Tibial nerve (tissue), 4 donors: Measurements from ENCODE around the gene TDRD9.

Experiments
- CTCF ChIP-seq, 5 experiments: fragments of 200-600 bp in 3 of 5; fragments of 450-650 bp in 2 of 5; sonication (generic) in 3 of 5; IDR thresholded peaks; one replicate each; pipeline ENCODE4 v1.5.1; 2016 to 2019; ENCODE audit warnings: antibody characterized with exemption in 5 of 5, mild to moderate bottlenecking in 3 of 5, moderate library complexity in 2 of 5
- EP300 ChIP-seq, 2 donors: sonication (generic); formaldehyde crosslinking; IDR thresholded peaks; one replicate each; pipeline ENCODE4 v1.6.1; 2017; ENCODE audit warnings: antibody characterized with exemption in 2 of 2, mild to moderate bottlenecking in 1 of 2
- POLR2A ChIP-seq, 2 donors: fragments of 450-650 bp; IDR thresholded peaks; one replicate each; pipeline ENCODE4 v1.6.1; 2017; ENCODE audit warnings: antibody characterized with exemption in 2 of 2, mild to moderate bottlenecking in 2 of 2, moderate library complexity in 2 of 2

GRCh38 chr14:104098272-104099095, 170.2 kb downstream of the TDRD9 start:
- no peak for TF ChIP-seq CTCF (IDR thresholded peaks at IDR 0.05)
- no peak for TF ChIP-seq EP300 (IDR thresholded peaks at IDR 0.05)
- TF ChIP-seq POLR2A (IDR thresholded peaks at IDR 0.05): no peak
